GM06990 (cell line): Measurements from ENCODE around the gene SPACA4.
A peak's percentile ranks its signal among the peaks of the same experiment; 100 is the strongest.
"Not testable (repeated sequence)": the region's sequence is repeated elsewhere in the genome, so short reads cannot be mapped to it uniquely, and the experiment has no call there.

Experiments used
- DNase-seq: peaks from one replicate; pipeline ENCODE4 v3.0.0-alpha.2; 2011; ENCODE audit not compliant: insufficient read length; ENCODE audit errors: extremely low read depth
- H3K27me3 ChIP-seq: replicated peaks from 2 replicates; pipeline ENCODE4 v1.6.0; 2011; ENCODE audit warnings: low read length; ENCODE audit not compliant: control insufficient read depth, insufficient read depth
- H3K36me3 ChIP-seq: 2 replicates; pipeline ENCODE4 v1.5.1; 2011; ENCODE audit warnings: low read length; ENCODE audit not compliant: control insufficient read depth, insufficient read depth
- H3K4me3 ChIP-seq: replicated peaks from 2 replicates; pipeline ENCODE4 v1.5.1; 2011; ENCODE audit warnings: low read depth, mild to moderate bottlenecking, control low read depth, low read length
- CTCF ChIP-seq: IDR thresholded peaks from 2 replicates; pipeline ENCODE4 v1.5.1; 2011; ENCODE audit warnings: low read length, control low read depth, mild to moderate bottlenecking, inconsistent platforms; ENCODE audit not compliant: insufficient read depth, poor library complexity, severe bottlenecking

Gene SPACA4

GRCh38 chr19:48575931-48576622 lies 30.5 kb upstream of the SPACA4 start:
- no peaks in the 10 kb centered on the region for H3K36me3 ChIP-seq
- no peak for DNase-seq
- no peak overlapping the region for H3K4me3 ChIP-seq

GRCh38 chr19:48577908-48578307 lies 28.6 kb upstream of the SPACA4 start:
- H3K36me3 ChIP-seq, DNase-seq, H3K4me3 ChIP-seq, H3K27me3 ChIP-seq: not testable (repeated sequence)

More at GRCh38 chr19:48575931-48576622, 30.5 kb upstream of the SPACA4 start:
- no peaks in the 10 kb centered on the region for H3K27me3 ChIP-seq
- no peak for TF ChIP-seq CTCF

- H3K27me3 ChIP-seq = no peaks in the 10 kb centered on the region
- H3K36me3 ChIP-seq = no peaks in the 10 kb centered on the region
- no peak overlapping the region for H3K4me3 ChIP-seq
- no peak for DNase-seq
- no peak for TF ChIP-seq CTCF
Observed at GRCh38 chr19:48578891-48579290, 27.7 kb upstream of the SPACA4 start.

GRCh38 chr19:48582168-48582567 lies 24.4 kb upstream of the SPACA4 start:
- no peak for DNase-seq

GRCh38 chr19:48587387-48587786 lies 19.2 kb upstream of the SPACA4 start:
- Histone ChIP-seq H3K36me3 (no peaks in the 10 kb centered on the region), H3K27me3 (no peaks in the 10 kb centered on the region; the same call in 1 of the 2 replicates), H3K4me3 (no peak overlapping the region)
- DNase-seq = no peak
- TF ChIP-seq CTCF = no peak

More at GRCh38 chr19:48582168-48582567, 24.4 kb upstream of the SPACA4 start:
- Histone ChIP-seq H3K4me3 (no peak overlapping the region), H3K27me3 (no peaks in the 10 kb centered on the region), H3K36me3 (no peaks in the 10 kb centered on the region)
- no peak for TF ChIP-seq CTCF

GRCh38 chr19:48588670-48589401 lies 17.7 kb upstream of the SPACA4 start:
- H3K27me3 ChIP-seq = no peaks in the 10 kb centered on the region; the same call in 1 of the 2 replicates
- TF ChIP-seq CTCF = peak; percentile 99
- peak; percentile 78 for DNase-seq
- H3K4me3 ChIP-seq = peak overlapping the region; percentile 6; the same call in 1 of the 2 replicates
- H3K36me3 ChIP-seq = no peaks in the 10 kb centered on the region
